Measurements from ENCODE around the gene RAB33A. TPM values are rescaled to one million over a fixed set of nuclear protein-coding genes. Genes with fewer than 3 reads are reported as not detected.

RAB33A gene
- total RNA-seq, 2 experiments from 2014 or later = 0.68 to 0.92 TPM

DNA sequence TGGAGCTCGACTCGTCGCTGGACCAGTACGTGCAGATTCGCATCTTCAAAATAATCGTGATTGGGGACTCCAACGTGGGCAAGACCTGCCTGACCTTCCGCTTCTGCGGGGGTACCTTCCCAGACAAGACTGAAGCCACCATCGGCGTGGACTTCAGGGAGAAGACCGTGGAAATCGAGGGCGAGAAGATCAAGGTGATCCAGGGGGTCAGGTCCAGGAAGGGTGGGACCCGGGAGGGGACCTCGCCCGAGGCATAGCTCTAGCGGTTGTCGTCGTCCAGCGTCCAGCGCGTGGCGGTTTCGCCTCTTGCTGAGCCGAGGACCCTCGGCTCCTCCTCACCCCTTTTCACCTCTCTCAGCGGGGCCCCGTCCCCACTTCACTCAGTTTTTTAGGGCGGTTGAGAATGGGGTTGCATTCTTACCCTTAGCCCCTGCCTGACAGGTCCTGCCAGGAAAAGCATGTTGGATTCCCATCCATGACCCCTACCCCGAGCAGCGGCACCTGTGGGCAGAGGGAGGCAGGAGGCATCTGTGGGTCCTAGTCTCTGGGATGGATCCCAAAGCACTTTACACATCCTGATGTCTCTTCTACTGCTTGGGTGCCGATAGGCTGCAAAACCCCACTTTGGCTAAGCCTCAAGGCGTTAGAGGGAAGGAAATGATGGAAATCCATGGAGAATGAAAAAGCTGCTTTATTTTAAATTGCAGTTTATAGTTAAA is 524 bp downstream of the RAB33A start:
- no peaks in the 10 kb centered on the region for H3K9me2 ChIP-seq (ENCODE audit: insufficient read depth, low read length)
- H3K4me2 ChIP-seq (ENCODE audit: low read length) = peak overlapping the region; percentile 74; the same call in 1 of the 2 replicates
- H3K36me3 ChIP-seq (ENCODE audit: insufficient read depth, low read length) = no peaks in the 10 kb centered on the region
- intact Hi-C loops (cut with micrococcal nuclease; ENCODE audit: unreplicated experiment) = loop anchor here (10.0 kb wide), 1 partner anchor 387 kb away; no protein-coding TSS in a partner anchor
- ChIA-PET CTCF (ENCODE audit: unreplicated experiment) (no interaction called here), POLR2A (interaction anchor here (0.6 to 1.5 kb wide), 2 partner anchors 22 to 49 kb away, joined by 3 read pairs; no protein-coding TSS in a partner anchor)
- H2AFZ ChIP-seq (ENCODE audit: low read length) = peak overlapping the region; percentile 89; the same call in 1 of the 2 replicates
- no peaks in the 10 kb centered on the region for H3K9me3 ChIP-seq (ENCODE audit: low read length)
- no peaks in the 10 kb centered on the region for H3K79me2 ChIP-seq (ENCODE audit: insufficient read depth, low read depth, low read length)
- TF ChIP-seq, protein P1, sequence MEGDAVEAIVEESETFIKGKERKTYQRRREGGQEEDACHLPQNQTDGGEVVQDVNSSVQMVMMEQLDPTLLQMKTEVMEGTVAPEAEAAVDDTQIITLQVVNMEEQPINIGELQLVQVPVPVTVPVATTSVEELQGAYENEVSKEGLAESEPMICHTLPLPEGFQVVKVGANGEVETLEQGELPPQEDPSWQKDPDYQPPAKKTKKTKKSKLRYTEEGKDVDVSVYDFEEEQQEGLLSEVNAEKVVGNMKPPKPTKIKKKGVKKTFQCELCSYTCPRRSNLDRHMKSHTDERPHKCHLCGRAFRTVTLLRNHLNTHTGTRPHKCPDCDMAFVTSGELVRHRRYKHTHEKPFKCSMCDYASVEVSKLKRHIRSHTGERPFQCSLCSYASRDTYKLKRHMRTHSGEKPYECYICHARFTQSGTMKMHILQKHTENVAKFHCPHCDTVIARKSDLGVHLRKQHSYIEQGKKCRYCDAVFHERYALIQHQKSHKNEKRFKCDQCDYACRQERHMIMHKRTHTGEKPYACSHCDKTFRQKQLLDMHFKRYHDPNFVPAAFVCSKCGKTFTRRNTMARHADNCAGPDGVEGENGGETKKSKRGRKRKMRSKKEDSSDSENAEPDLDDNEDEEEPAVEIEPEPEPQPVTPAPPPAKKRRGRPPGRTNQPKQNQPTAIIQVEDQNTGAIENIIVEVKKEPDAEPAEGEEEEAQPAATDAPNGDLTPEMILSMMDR (conservative IDR thresholded peaks at IDR 0.05; ENCODE audit: low read length) = no peak
- no peak for TF ChIP-seq EZH2phosphoT487 (IDR thresholded peaks at IDR 0.05; ENCODE audit: borderline replicate concordance, low read depth, low read length)
- H3K4me1 ChIP-seq (ENCODE audit: insufficient read depth, low read length, poor library complexity, severe bottlenecking) = peaks cover 65% of the 10 kb centered on the region
- H3K27ac ChIP-seq (ENCODE audit: low read depth, low read length, poor library complexity, severe bottlenecking) = no peak overlapping the region
- no peaks in the 10 kb centered on the region for H4K20me1 ChIP-seq (ENCODE audit: insufficient read depth, low read length)
- H3K4me3 ChIP-seq (ENCODE audit: low read depth, low read length, poor library complexity, severe bottlenecking) = no peak overlapping the region
- DNase-seq (ENCODE audit: low spot score) = no peak
- BruUV-seq (replicated peaks) = no TSS peak

DNA sequence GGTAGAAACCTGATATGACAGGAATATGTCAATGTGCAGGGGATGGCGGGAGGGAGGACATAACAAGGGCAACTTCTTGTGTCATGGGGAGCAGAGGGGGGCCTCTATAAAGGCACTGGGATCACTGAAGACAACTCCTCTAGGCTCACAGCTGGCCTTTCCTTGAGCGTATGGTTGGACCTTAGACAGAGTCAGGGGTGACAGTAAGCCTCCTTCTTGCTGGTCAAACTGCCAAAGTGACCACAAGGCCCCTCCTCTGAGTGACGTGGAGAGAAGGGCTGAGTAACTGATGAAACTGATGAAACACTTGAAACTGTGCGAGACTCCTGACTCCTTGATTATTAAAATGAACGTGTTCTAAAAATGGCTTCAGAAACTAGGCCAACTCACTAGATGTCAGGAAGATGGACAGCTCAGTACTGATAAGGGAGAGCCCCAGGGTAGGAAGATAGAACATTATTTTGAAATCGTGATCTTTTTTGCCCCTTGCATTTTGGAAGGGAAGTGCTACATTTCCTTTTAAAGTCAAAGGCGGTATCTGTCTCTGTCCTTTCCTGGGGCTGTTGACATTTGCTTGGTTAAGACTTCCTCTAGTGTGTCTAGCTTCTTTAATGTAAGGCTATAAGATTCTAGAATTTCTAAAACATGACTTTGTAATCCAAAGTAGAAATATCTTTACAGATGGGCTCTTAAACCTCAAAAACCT is 1.6 kb downstream of the RAB33A start:
- Histone ChIP-seq H3K9me2 (ENCODE audit: insufficient read depth, low read length) (no peaks in the 10 kb centered on the region), H2AFZ (ENCODE audit: low read length) (peak overlapping the region; percentile 89), H3K4me1 (ENCODE audit: insufficient read depth, low read length, poor library complexity, severe bottlenecking) (peaks cover 71% of the 10 kb centered on the region), H3K4me2 (ENCODE audit: low read length) (peak overlapping the region; percentile 74), H3K27ac (ENCODE audit: low read depth, low read length, poor library complexity, severe bottlenecking) (peak overlapping the region; percentile 48), H4K20me1 (ENCODE audit: insufficient read depth, low read length) (no peaks in the 10 kb centered on the region), H3K36me3 (ENCODE audit: insufficient read depth, low read length) (no peaks in the 10 kb centered on the region), H3K4me3 (ENCODE audit: low read depth, low read length, poor library complexity, severe bottlenecking) (peak overlapping the region; percentile 10), H3K9me3 (ENCODE audit: low read length) (no peaks in the 10 kb centered on the region), H3K79me2 (ENCODE audit: insufficient read depth, low read depth, low read length) (no peaks in the 10 kb centered on the region)
- CTCF ChIA-PET (ENCODE audit: unreplicated experiment) = interaction anchor here (0.8 kb wide), 1 partner anchor 15 kb away, joined by 3 read pairs; no protein-coding TSS in a partner anchor
- DNase-seq (ENCODE audit: low spot score) = peak; percentile 40
- TF ChIP-seq, protein P1 (conservative IDR thresholded peaks at IDR 0.05; ENCODE audit: low read length) = no peak
- TF ChIP-seq EZH2phosphoT487 (IDR thresholded peaks at IDR 0.05; ENCODE audit: borderline replicate concordance, low read depth, low read length) = no peak
- intact Hi-C loops (cut with micrococcal nuclease; ENCODE audit: unreplicated experiment) = loop anchor here (10.0 kb wide), 1 partner anchor 389 kb away; no protein-coding TSS in a partner anchor
- POLR2A ChIA-PET = interaction anchor here (0.6 to 1.5 kb wide), 5 partner anchors 8 to 306 kb away, joined by 3 to 5 read pairs (median 4); partner anchors contain the start of gene AIFM1
- no TSS peak for BruUV-seq (replicated peaks)

All from OCI-LY7 (cell line).